Activated T-cell treated with anti-CD3 and anti-CD28 coated beads, Interleukin-2, amount 50 U/mL, for 24 hours (primary cell): ENCODE data around the gene OR4K2.

ENCODE experiments used
- DNase-seq: peaks from one replicate; pipeline ENCODE4 v3.0.0-alpha.2; 2020
- H3K27ac Mint-ChIP-seq: 2 replicates; pipeline ENCODE4 v1.8.0; 2020; ENCODE audit warnings: mild to moderate bottlenecking, mixed read lengths
- H3K27me3 Mint-ChIP-seq: 2 replicates; pipeline ENCODE4 v1.8.0; 2020; ENCODE audit warnings: mixed read lengths
- H3K36me3 Mint-ChIP-seq: 2 replicates; pipeline ENCODE4 v1.8.0; 2020; ENCODE audit warnings: low read depth, mixed read lengths
- H3K4me1 Mint-ChIP-seq: 2 replicates; pipeline ENCODE4 v1.8.0; 2020; ENCODE audit warnings: low read depth, mixed read lengths
- H3K4me3 Mint-ChIP-seq: 2 replicates; pipeline ENCODE4 v1.8.0; 2020; ENCODE audit warnings: mild to moderate bottlenecking, moderate library complexity, mixed read lengths
- H3K9me3 Mint-ChIP-seq: 2 replicates; pipeline ENCODE4 v1.8.0; 2020; ENCODE audit warnings: mixed read lengths

Gene OR4K2

DNA sequence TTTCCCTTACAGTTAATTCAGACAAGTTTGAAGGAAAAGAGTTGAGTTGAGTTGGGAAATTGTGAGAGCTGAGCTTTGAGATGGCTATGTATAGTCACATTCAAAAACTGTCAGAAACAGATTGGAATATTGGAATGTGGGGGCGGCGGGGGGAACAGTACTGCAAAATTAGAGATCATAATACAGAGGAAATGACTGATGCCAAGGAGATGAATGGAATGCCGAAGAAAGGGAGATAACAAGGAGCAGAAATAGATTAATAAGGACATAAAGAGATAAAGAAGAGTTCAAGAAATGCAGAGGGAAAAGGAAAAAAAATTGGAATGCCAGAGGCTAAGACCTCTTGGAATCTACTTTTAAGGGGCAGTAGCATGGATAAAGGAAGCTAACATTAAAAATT is 42.3 kb downstream of the OR4K2 start:
- Mint-ChIP-seq H3K4me1 (no peaks in the 10 kb centered on the region), H3K4me3 (no peak overlapping the region), H3K36me3 (no peaks in the 10 kb centered on the region), H3K27me3 (no peaks in the 10 kb centered on the region), H3K27ac (no peak overlapping the region), H3K9me3 (no peaks in the 10 kb centered on the region)
- no peak for DNase-seq

DNA sequence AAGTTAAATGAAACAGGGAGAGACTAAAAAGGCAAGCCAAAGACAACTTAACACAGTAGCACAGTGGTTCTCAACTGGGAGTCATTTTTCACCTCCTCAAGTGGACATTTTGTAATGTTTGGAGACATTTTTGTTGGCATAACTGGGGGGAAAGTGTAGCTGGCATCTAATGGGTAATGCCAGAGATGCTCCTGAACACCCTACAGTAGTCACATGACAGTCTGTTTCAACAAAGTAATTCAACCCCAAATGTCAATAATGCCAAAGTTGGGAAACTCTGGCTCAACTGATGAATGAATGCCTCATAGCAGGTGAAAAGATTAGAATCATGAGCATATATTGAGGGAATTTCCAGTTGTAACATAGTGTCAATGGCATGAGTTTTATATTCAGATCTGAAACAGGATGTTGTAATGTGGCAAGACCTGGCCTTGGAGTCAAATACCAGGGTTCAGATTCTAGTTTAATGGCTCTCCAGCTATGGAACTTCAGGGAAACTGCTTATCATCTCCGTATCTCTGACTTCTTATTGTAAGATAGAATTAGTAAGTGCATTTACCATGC is 43.1 kb downstream of the OR4K2 start:
- no peak for DNase-seq
- no peak overlapping the region for H3K4me3 Mint-ChIP-seq
- no peaks in the 10 kb centered on the region for H3K4me1 Mint-ChIP-seq
- no peaks in the 10 kb centered on the region for H3K36me3 Mint-ChIP-seq
- no peaks in the 10 kb centered on the region for H3K27me3 Mint-ChIP-seq
- no peaks in the 10 kb centered on the region for H3K9me3 Mint-ChIP-seq
- H3K27ac Mint-ChIP-seq, result no peak overlapping the region

DNA sequence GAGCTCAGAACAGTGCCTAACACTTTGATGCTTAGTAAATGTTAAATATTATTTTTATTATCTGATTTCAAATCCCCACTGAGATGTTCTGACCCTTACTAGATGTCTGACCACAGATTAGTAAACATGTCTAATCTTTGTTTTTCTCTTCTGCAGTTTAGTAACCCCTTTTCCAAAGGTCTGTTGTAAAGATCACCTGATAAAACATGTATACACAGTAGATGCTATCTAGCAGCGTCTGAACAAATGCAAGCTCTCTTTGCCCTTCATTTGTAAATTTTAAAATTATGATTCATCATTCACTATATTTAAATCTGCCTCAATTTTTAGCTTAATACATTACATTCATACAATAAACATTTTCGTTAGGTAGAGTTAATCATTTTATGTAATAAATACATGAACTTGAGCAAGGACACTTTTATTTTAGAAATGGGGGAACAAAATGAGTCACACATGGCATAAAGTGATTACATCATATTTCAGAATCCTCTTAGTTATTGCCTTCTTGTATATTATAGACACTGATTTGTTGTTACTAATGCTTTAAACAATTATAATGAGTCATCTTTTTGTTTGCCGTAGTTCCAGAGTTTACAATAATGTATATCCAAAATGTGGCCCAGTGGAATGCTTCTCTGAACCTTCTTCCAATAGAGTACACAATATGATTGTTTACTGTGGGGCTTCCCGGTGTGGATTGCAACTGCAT is 43.8 kb downstream of the OR4K2 start:
- Mint-ChIP-seq H3K4me3 (no peak overlapping the region), H3K27ac (no peak overlapping the region), H3K27me3 (no peaks in the 10 kb centered on the region), H3K9me3 (no peaks in the 10 kb centered on the region), H3K36me3 (no peaks in the 10 kb centered on the region), H3K4me1 (no peaks in the 10 kb centered on the region)
- DNase-seq, result no peak

DNA sequence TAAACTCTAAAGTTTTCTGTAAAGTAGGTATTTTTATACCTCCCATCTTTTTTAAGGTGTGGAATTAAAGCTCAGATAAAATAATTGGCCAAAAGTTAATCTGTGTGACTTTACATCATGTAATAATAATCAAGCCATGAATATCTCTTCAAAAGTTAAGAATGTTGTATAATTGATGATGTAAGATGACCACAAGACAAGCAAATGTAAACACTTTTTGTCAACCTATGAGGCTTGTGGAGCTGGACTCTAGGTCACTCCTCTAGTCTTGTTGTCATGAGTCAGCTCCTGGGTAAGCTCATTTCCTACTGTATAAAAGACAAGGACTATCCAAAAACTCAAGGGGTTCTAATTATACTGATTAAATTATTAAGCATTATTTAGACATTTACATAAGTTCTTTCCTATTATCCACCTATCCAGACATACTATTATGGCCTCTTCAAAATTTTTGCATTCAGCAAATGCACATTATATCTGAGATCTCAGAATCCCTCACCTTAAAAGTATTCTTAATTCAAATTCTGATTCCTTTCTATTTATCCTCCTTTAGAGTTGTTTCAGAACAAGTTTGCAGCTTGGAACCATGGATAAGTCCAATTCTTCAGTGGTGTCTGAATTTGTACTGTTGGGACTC is 45.2 kb downstream of the OR4K2 start, which contains the start of gene OR4K5:
Gene OR4K5, plus strand, starts transcription at position 587 of the 637 bp plus-strand sequence. Its CDS starts 0 bp downstream, at position 587.
- Mint-ChIP-seq H3K27ac (no peak within 1 kb of the TSS), H3K36me3 (no peaks in the 10 kb centered on the region), H3K9me3 (peaks cover 2% of the 10 kb centered on the region), H3K4me1 (no peaks in the 10 kb centered on the region), H3K4me3 (no peak within 1 kb of the TSS), H3K27me3 (no peaks in the 10 kb centered on the region)
- DNase-seq, result no peak

DNA sequence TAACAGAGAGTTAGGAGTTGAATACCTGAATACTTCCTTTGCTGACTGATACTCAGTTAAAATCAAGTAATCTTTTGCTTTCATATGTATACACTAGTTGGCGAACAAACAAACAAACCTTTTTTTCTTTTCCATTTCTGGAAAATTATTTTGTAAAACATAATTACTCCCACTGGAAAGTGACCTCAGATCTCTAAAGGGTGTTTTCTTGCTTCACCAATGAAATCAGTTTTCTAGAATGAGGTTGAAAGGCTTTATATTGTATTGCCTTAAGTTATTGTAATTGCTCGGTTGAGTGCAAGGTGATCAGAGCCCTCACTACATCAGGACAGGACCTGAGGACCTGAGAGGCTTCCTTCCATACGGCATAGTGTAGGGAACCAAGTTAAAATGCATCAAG is 55.7 kb downstream of the OR4K2 start, which contains the start of gene OR4K1:
Gene OR4K1, plus strand, starts transcription at position 301 of the 400 bp plus-strand sequence. CDS start 4,750 bp downstream, outside the sequence.
- no peaks in the 10 kb centered on the region for H3K4me1 Mint-ChIP-seq

More for the DNA sequence above, 55.7 kb downstream of the OR4K2 start, which contains the start of gene OR4K1:
- Mint-ChIP-seq H3K36me3 (no peaks in the 10 kb centered on the region), H3K27me3 (no peaks in the 10 kb centered on the region), H3K4me3 (no peak within 1 kb of the TSS), H3K9me3 (no peaks in the 10 kb centered on the region), H3K27ac (no peak within 1 kb of the TSS)
- DNase-seq, result no peak
